ENCODE data around the gene TAF15. TPM values are rescaled to one million over a fixed set of nuclear protein-coding genes. Genes with fewer than 3 reads are reported as not detected.
A peak's percentile ranks its signal among the peaks of the same experiment; 100 is the strongest.

The TAF15 gene
- total RNA-seq (2014; rRNA removed; shearing (Covaris generic); ENCODE audit: low replicate concordance): 10.8 and 33.6 TPM in 2 replicates

DNA sequence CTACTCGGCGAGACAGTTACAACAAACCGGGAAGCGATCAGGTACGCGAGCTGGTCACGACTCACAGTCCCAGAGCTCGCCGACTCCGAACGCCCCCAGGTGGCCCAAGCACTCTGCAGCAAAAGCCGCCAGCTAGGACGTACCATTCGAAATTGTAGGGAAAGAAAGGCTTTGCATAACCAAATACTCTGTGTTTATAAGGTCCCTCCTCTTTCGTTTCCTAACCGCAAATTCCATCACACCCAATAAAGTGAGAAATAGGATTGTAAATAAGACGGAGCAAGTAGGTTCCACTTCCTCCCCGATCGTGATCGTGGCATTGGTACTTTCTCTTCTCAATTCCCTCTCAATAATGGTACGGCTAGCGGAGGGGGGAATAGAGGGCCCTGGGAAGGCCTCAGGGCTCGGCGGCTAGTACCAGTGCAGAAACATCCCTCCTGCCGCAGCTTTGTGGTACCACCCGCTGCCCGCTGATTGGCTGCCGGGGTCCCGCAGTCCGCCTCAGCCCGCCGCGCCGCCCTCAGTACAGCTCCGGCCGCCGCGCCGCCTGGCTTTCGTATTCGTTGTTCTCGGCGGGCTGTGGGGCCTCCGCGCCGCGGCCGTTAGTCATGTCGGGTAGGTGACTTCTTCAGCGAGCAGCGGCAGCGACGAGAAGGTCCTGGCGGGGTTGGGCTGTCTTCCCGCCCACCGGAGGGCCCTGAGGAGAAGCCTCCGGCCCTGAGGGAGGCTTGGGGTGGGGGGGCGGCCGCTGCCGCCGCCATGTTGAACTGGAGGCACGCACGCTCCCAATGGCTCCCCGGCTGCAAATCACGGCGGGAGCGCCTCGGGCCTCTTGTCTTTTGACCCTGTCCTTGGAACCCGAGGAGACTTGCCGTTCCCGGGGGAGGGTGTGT lies at the start of gene TAF15:
TAF15 (plus strand) TSS at position 523 of the 893 bp plus-strand sequence; CDS start at position 609, 86 bp downstream.
- Histone ChIP-seq H3K9me3 (no peaks in the 10 kb centered on the region), H3K36me3 (peaks cover 32% of the 10 kb centered on the region), H3K4me3 (peak within 1 kb of the TSS; percentile 100), H3K27me3 (no peaks in the 10 kb centered on the region)
- DNase-seq: peak; percentile 99

DNA sequence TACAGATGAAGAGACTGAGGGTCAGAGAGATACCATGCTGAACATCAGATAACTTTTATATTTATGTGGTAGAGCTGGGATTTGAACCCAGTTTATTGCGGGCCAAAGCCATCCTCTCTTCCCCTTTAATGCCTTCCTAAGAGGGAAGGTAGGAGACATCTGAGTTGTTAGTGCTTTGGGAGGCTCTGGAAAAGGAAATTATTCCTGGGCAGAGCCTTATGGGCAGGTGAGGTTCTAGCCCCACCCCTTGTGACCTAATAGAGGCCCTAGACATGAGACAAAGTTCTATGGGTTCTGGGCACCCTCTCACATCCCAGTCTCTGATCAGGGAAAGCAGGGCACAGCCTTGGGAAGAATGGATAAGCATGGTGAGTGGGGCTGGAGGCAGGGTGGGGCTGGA lies 48.7 kb upstream of the TAF15 start, which contains the start of gene C17orf50:
C17orf50 (plus strand) TSS at position 301 of the 400 bp plus-strand sequence; CDS start at position 356, 55 bp downstream.
- Histone ChIP-seq H3K27me3 (no peaks in the 10 kb centered on the region; the same call in 1 of the 2 replicates), H3K4me3 (no peak within 1 kb of the TSS), H3K9me3 (no peaks in the 10 kb centered on the region), H3K36me3 (no peaks in the 10 kb centered on the region)
- DNase-seq: no peak

DNA sequence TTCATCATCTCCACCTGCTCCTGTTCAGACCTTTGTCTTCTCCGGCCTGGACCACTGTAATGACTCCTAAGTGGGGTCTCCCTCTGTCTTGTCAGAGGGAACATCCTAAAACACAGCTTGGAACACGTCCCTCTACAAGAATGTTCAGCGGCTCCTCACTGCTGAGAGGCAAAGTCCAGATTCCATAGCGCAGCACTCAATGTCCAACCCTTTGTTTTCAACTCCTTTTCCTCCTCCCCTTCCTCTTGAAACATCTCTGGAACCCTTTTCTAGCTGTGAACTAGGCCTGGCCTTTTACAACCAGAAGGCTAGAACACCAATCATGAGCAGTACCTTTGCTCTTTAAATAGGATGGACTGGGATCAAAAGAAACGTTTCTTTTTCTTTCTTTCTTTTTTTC lies 47.7 kb upstream of the TAF15 start:
- H3K27me3 ChIP-seq: no peaks in the 10 kb centered on the region; the same call in 1 of the 2 replicates
- no peak for DNase-seq
- no peak overlapping the region for H3K4me3 ChIP-seq
- no peaks in the 10 kb centered on the region for H3K9me3 ChIP-seq
- no peaks in the 10 kb centered on the region for H3K36me3 ChIP-seq

DNA sequence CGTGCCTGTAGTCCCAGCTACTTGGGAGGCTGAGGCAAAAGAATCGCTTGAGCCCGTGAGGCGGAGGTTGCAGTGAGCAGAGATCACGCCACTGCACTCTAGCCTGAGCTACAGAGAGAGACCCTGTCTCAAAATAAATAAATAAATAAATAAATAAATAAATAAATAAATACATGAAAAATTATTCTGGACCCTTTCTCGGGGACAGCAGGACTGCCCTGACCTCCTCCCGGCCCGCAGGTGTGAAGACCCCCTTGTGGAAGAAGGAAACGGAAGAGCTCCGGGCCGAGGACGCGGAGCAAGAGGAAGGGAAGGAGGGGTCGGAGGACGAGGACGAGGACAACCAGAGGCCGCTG lies 45.5 kb upstream of the TAF15 start:
- no peak for DNase-seq
- Histone ChIP-seq H3K36me3 (no peaks in the 10 kb centered on the region), H3K27me3 (no peaks in the 10 kb centered on the region; the same call in 1 of the 2 replicates), H3K9me3 (no peaks in the 10 kb centered on the region), H3K4me3 (peak overlapping the region; percentile 35)

DNA sequence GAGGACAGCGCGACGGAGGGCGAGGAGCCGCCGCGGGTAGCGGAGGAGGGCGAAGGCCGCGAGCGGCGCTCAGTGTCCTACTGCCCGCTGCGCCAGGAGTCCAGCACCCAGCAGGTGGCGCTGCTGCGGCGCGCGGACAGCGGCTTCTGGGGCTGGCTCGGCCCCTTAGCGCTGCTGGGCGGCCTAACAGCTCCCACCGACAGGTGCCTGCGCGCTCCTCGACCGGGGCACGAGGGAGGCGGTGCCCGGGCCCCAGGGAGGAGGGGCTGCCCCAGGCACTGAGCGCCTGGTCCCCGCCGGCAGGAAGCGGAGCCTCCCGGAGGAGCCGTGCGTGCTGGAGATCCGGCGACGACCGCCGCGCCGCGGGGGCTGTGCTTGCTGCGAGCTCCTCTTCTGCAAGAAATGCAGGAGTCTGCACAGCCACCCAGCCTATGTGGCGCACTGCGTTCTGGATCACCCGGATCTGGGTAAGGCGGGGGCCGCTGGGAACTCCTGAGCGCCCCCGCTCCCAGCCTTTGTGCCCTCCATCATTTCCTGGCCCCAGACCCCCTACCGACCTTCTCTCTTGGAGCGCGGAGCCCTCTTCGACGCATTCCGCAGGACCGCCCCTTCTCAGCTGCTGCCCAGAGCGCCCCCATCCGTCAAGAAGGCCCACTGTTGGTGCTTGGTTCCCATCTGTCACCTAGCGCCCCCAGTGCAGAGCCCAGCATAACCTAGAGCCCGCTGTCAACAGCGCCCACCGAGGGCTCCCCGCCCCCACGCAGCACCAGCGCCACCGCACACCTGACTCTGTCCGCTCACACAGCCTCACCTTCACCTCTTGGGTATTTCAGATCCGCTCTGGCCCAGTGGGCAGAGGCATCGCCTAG lies 44.9 kb upstream of the TAF15 start:
- H3K4me3 ChIP-seq: peak overlapping the region; percentile 35
- no peaks in the 10 kb centered on the region for H3K9me3 ChIP-seq
- DNase-seq: peak; percentile 87
- no peaks in the 10 kb centered on the region; the same call in 1 of the 2 replicates for H3K27me3 ChIP-seq
- H3K36me3 ChIP-seq: no peaks in the 10 kb centered on the region

DNA sequence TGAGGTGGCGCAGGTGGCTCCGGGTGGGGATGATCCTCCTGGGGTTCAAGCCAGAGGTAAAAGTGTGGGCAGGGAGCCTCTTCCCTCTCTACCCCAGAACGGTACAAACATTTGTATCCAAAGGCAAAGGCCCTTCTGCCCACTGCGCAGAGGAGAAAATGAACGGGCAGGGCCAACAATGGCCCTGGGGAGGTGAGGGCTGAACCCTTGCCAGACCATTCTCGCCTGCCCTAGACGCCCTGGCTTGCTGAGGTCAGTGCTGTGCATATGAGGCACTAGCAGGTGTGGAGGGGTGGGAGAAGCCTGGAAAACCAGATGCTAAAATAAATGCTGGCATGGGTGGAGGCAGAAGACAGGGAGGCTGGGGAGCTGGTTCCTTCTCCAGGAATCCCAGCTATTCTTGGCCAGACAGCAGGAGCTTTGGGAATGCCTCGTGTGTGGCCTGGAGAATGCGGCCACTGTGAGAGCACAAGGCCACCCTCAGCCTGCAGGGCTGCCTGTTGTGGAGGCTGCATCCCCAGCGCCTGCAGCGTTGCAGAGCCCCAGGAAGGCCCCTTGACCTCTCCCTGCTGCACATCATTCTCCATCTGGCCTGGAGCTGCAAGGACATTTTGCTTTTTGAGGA lies 44.1 kb upstream of the TAF15 start:
- H3K9me3 ChIP-seq: no peaks in the 10 kb centered on the region
- no peak for DNase-seq
- no peaks in the 10 kb centered on the region; the same call in 1 of the 2 replicates for H3K27me3 ChIP-seq
- no peak overlapping the region for H3K4me3 ChIP-seq
- no peaks in the 10 kb centered on the region for H3K36me3 ChIP-seq

DNA sequence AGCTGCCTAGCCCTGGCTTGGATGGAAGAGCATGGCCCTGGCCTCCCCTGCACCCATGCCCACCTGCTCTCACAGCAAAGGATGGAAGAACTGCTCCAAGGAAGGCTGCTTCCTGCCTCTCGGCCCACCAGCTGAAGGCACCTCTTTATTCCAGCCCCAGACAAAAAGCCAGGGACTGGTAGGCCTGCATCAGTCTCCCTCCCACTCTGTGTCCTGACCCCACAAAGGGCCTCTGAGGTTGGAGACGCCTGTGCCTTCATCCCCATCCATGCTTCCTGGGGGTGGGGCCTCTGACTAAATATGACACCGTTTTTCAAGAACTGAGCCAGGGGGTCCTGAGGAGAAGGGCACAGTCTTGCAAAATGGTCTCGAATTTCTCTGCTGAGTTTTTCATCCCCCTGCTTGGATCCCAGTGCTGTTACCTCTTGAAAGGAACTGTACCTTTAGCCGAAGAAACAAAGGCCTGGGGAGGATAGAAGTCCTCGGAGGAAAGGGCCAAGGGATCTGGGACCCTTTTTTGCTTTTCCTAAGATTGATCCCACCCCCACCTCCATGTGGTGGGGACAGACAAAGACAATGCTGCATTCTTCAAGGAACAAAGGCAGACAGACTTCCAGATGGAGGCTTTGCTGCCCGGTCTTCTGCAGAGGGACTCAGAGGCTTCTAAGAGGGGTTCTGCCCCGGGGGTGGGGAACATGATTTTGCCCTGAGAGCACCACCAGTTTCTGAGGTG lies 43.4 kb upstream of the TAF15 start:
- no peaks in the 10 kb centered on the region for H3K36me3 ChIP-seq
- H3K27me3 ChIP-seq: no peaks in the 10 kb centered on the region; the same call in 1 of the 2 replicates
- H3K9me3 ChIP-seq: no peaks in the 10 kb centered on the region
- no peak overlapping the region for H3K4me3 ChIP-seq
- DNase-seq: no peak

DNA sequence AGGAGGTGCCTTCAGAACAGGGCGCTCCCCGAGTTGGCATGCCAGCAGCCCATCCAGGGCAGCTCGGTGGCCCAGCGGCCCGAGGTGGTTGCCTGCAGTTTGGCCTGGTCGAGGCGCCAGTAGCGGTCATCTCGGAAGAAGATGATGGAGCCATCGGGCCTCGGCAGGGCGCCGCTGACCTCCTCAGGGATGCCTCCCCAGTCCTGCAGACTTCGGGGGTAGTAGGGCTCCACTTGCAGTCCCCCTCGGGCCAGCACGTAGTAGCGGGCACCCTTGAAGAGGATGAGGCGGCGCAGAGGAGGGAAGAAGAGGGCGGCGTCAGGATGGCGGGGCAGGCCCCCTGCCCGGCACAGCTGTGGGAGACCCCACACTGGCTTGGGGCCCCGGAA lies 42.8 kb upstream of the TAF15 start:
- Histone ChIP-seq H3K9me3 (no peaks in the 10 kb centered on the region), H3K4me3 (no peak overlapping the region)
- no peak for DNase-seq

DNA sequence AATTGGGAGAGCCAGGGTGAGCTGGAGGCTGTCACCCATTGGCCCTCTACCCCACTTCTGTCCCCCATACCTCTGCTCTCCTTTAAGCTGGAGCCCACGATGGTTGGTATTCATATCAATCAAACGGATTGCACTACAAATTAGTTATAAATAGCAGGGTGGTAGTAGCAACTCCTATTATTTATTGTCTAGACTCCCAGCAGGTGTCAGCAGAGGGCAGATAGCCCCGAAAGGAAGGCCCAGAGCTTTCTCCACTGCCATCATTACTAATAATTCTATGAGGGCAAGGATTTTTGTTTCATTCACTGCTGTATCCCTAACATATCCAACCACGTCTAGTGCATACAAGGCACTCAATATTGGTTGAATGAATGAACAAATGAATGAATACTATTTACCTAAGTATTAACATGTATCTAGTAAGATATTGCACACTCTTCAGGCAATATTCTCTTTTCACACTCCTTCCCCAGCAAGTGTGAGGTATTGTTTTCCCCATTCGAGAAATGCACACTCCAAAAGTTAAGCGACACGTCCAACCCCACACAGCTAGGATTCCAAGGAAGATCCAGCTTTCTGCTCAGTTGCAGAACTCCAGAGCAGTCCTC lies 42.3 kb upstream of the TAF15 start:
- peak; percentile 29 for DNase-seq
- Histone ChIP-seq H3K36me3 (no peaks in the 10 kb centered on the region), H3K9me3 (no peaks in the 10 kb centered on the region), H3K27me3 (no peaks in the 10 kb centered on the region; the same call in 1 of the 2 replicates), H3K4me3 (no peak overlapping the region)

More for the DNA sequence above, 42.8 kb upstream of the TAF15 start:
- Histone ChIP-seq H3K27me3 (no peaks in the 10 kb centered on the region; the same call in 1 of the 2 replicates), H3K36me3 (no peaks in the 10 kb centered on the region)

DNA sequence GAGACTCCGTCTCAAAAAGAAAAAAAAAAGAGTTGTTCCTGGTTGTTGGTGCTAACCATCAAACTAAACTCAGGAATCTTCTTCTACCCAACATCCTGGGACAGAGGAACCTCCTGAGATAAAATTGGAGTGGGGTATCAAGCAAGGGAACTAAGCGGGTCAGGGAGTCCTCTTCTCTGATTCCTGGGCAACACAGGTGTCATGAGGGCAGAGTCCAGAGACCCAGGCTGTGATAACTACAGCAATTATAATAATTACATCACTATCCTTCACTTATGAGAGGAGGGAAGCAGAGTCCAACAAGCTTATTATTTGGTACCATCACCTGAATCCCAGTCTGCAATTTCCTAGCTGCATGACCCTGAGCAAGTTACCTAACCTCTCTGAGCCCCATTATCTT lies 40.5 kb upstream of the TAF15 start:
- H3K27me3 ChIP-seq: no peaks in the 10 kb centered on the region; the same call in 1 of the 2 replicates
- H3K36me3 ChIP-seq: no peaks in the 10 kb centered on the region
- no peak for DNase-seq
- H3K4me3 ChIP-seq: no peak overlapping the region
- no peaks in the 10 kb centered on the region for H3K9me3 ChIP-seq

DNA sequence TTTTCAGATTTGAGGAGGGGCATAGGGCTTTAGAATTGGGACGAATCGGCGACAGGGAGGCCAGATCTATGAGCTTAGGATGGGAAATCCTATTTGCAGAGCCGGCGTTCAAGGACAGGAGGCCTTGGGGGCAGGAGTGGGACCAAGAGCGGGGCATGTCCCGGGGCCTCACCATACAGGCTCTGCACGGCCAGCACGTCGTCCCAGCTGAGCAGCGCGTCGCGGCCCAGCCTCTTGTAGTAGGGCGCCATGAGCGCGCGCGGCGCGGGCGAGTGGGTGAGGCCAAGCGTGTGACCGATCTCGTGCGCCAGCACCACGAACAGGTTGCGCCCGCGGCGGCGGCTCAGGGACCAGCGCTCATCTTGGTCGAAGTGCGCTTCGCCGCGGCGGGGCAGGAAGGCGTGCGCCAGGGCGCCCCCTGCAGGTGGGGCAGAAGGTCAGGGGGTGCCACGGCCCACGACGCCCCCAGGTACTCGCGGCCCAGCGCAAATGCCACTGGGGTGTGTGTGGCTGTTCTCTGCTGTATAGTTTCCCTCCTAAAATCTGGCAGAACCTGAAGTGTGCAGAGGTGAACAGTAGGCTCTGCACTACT lies 39.3 kb upstream of the TAF15 start:
- Histone ChIP-seq H3K36me3 (no peaks in the 10 kb centered on the region), H3K27me3 (no peaks in the 10 kb centered on the region; the same call in 1 of the 2 replicates), H3K9me3 (no peaks in the 10 kb centered on the region), H3K4me3 (no peak overlapping the region)
- DNase-seq: no peak

DNA sequence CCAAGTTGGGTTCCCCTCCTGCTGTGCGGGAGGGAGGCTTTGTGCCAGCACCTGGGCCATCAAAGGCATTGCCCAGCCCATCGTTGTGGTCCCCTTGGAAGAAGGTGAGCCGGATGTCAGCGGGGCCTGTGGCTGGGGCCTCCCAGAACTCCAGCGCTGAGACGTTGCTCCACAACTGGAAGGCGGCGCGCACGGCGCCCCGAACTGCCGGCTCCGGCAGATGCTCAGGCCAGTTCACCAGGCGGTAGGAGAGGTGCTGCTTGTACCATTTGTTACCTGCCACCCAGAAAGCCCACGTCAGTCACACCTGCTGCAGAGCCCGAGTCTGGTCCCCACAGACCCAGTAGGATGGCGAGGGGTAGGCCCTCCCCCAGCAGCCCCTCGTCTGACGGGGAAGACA lies 36.2 kb upstream of the TAF15 start:
- no peaks in the 10 kb centered on the region for H3K27me3 ChIP-seq
- H3K9me3 ChIP-seq: no peaks in the 10 kb centered on the region
- no peak for DNase-seq
- no peaks in the 10 kb centered on the region for H3K36me3 ChIP-seq
- H3K4me3 ChIP-seq: no peak overlapping the region

DNA sequence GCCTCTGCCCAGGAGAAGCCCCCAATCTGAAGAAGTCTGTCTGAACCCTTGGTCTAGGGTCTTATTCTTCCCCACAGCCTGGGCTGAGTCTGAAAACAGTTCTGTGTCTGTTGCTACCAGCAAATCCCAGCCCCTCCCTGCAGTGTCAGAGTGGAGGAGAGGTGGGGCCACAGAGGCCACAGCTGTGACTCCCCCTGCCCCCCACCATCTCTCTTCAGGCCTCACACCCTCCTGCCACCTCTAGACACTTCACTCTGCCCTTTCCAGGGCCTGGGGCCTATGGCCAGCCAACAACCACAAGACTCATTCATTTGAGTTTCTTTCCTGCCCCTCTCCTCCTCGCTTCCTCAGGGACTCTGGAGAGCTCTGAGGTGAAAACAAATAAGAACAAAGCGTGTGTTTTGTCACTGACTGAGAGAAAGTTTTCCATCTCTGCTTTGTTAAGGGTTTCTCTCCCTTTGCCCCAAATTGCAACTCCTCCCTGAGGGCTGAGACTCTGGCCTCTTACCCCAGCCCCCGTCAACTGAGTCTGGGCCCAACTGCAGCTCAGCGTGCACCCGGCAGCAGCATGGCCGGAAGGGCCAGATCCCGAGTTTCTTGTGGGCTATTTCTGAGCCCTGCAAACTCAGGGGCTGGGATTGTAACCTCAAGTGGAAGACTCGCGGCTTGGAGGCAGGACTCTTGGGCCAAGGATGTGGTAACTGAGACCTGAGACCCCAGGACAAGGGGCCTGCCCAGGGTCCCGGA lies 35.4 kb upstream of the TAF15 start:
- Histone ChIP-seq H3K27me3 (no peaks in the 10 kb centered on the region), H3K4me3 (no peak overlapping the region), H3K9me3 (no peaks in the 10 kb centered on the region), H3K36me3 (no peaks in the 10 kb centered on the region)
- DNase-seq: no peak

DNA sequence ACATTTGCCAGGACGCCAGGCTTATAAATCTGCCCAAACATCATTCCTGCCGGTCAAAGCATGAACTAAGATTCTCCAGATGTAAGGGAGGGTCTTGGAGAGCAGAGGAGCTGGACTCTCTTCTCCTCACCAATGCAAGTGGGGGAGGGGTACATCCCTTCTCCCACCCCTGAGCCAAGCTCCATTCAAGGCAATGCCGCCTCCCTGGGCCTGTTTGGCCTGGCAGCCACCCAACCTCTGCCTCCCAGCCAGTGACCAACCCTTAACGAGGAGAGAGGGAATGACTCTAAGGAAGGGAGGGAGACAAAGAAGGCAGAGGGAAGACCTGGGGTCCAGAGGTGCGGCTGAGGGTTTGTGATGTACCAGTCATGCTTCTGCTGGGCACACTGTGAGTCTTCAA lies 34.8 kb upstream of the TAF15 start:
- Histone ChIP-seq H3K9me3 (no peaks in the 10 kb centered on the region), H3K4me3 (no peak overlapping the region), H3K36me3 (no peaks in the 10 kb centered on the region), H3K27me3 (no peaks in the 10 kb centered on the region)
- no peak for DNase-seq

DNA sequence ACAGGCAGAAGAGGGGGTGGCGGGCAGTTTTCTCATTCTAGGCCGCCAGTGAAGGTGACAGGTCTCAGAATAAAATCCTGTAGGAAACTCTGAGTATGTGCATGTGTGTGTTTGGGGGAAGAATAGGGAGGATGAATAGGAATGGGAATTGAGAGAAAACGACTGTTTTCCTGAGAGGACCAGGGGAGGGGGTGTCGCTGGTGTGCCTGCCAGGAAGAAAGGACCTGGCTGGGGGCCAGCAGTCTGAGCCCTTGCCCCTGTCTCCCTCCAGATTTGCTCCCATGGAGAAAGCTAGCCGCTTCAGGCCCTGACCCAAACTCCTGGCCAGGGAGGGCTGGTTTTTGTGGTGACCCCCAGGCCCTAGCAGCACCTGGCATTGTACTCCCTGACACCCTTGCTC lies 34.2 kb upstream of the TAF15 start:
- DNase-seq: no peak
- Histone ChIP-seq H3K4me3 (no peak overlapping the region), H3K27me3 (no peaks in the 10 kb centered on the region), H3K36me3 (no peaks in the 10 kb centered on the region), H3K9me3 (no peaks in the 10 kb centered on the region)
